HG03280 (cell line): ENCODE results near the gene HLA-DRA.

Experiments
- ATAC-seq: cut with Tn5 transposase; IDR thresholded peaks from one replicate; pipeline ENCODE4 v1.9.1; 2021; ENCODE audit warnings: mild to moderate bottlenecking, moderate library complexity; ENCODE audit not compliant: unreplicated experiment

HLA-DRA gene

DNA sequence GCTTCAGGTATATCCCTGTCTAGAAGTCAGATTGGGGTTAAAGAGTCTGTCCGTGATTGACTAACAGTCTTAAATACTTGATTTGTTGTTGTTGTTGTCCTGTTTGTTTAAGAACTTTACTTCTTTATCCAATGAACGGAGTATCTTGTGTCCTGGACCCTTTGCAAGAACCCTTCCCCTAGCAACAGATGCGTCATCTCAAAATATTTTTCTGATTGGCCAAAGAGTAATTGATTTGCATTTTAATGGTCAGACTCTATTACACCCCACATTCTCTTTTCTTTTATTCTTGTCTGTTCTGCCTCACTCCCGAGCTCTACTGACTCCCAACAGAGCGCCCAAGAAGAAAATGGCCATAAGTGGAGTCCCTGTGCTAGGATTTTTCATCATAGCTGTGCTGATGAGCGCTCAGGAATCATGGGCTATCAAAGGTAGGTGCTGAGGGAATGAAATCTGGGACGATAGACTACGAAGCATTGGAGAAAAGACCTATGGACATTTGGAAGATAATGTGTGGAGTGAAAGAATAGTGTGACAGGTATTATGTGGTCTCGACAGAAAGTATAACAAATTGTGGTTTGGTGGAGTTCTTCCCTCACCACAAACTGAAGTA lies at the start of gene HLA-DRA:
Gene HLA-DRA (plus strand): TSS at position 286 of the 613 bp plus-strand sequence. CDS start 64 bp downstream, at position 350.
- peak; percentile 71 for ATAC-seq

- ATAC-seq = no peak
These were observed 48.2 kb upstream of the HLA-DRA start for GRCh38 chr6:32391505-32391904.

DNA sequence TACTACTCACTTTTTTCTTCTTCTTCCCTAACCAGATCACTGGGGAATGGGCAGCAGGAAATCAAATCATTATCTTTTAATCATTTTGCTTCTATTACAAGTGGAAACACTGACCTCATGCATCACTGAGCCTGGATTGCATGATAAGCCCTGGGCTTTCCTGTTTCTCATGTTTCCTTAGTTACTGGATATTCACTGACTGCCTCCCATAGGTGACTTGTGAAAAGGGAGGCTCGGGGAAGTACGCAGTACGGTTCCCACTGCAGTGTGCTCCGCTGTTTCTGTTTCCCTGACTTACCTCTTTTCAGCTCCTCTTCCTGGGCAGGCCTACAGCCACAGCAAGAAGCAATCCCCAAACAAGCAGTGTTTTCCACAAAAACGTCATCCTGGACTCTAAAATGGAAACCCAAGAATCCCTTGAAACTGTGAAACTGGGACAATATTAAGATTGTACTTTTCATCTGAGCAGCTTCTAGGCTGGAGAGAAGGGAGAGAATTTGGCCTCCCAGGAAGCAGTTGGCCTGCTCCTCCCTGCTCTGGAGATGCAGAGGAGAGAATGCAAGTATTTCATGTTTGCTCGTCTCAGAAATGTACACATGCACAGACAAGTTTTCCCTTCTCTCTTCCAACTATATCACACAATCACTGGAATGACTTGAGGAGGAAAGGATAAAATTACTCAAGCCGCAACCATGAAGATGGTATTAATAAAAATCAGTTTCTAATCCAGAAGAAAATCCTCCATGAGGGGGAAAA lies 45.8 kb upstream of the HLA-DRA start:
- ATAC-seq = no peak

DNA sequence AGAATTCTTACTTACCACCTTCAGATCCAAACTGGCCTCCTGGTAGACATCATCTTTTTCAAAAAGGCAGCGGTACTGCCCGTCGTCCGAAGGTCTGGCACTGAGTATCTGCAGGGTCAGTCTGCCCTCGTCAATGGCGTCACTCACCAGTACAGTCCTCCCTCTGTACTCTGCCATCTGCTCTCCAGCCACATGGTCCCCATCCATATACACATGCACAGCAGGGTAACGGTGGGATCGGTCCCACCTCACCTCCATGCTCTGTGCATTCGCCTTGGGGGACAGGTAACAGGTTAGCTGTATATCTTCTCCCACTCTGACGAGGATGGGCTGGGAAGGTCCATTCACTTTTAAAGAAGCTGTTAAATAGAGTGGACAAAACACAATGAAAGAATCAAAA lies 43.7 kb upstream of the HLA-DRA start:
- no peak for ATAC-seq

- peak; percentile 82 for ATAC-seq
These were observed 42.3 kb upstream of the HLA-DRA start for GRCh38 chr6:32397252-32397920.

GRCh38 chr6:32401284-32401963 lies 38.3 kb upstream of the HLA-DRA start:
- no peak for ATAC-seq

DNA sequence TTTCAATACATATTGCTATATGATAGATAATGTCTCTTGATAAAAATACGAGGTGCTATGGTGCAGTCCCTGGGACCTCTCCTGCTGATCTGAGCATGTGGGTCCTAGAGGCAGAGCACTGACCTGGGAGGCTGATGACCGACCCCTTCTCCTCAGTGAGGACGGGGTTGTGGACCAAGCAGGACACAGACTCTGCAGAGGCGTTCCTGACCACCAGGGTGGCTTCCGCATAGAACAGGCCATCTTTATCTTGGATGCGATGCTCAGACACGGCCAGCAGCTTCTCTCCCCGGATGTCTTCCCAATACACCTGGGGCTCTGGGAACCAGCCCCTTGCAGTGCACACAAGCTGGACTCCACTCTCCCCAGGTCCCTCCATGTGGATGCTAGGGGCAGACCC lies 36.9 kb upstream of the HLA-DRA start:
- no peak for ATAC-seq

DNA sequence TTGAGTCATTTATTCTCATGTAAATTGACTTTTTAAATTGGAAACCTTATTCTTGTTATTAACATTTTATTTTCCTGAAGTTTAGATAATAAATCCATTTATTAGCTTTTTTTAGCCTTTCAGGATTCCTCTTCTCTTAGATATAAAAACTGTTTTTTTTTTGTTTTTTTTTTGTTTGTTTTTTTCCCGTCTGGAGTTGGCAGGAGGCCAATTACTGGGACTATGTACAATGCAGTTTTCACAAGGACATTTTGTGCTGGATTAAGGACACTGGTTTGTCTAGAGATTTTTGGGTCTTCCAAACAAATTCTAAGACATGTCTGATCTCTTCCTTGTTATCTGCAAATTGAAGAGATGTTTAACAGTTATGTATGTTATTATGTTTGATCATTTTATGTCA lies 34.0 kb upstream of the HLA-DRA start:
- no peak for ATAC-seq

- ATAC-seq = no peak
These were observed 33.5 kb upstream of the HLA-DRA start for GRCh38 chr6:32406197-32406596.

DNA sequence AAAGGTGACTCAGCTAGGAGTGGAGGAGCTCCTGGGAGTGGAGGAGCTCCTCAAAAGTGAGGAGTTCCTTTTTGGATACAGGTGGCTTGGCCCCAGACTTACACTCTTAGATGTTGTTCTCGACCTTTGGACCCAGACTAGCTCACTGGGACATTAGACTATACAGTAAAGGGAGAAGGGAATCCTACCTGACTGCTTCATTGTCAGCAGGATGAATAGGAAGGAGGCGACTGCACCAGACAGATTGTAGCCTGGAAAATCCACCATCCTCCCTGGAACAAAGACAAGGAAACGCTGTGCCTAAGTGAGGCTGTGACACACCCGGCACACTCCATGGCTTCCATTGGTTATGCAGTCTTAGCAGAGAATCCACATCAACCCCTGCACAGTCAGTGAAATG lies 32.8 kb upstream of the HLA-DRA start, which contains the start of gene BTNL2:
Gene BTNL2 (minus strand): TSS at position 325 of the 400 bp plus-strand sequence. CDS start 58 bp downstream, at position 267.
- no peak for ATAC-seq

DNA sequence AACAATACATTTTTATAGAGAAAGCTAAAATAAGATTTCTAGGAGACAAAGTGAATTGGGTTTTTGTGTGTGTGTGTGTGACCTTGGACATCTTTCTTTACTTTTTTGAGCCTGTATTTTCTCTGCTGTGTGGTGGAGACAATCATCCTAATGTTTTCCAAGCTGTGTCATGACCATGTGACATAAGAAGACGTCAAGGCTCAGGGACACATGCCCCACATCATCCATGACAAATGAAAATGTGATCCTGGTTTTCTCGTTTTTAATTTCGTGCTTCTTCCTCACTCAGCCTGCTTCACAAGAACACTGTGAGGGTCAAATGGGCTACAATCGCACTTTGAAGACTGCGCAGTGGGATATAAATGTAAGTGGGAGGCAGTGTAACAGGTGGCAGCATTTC lies 28.8 kb upstream of the HLA-DRA start:
- ATAC-seq = no peak

GRCh38 chr6:32411566-32412327 lies 27.9 kb upstream of the HLA-DRA start:
- ATAC-seq = no peak

DNA sequence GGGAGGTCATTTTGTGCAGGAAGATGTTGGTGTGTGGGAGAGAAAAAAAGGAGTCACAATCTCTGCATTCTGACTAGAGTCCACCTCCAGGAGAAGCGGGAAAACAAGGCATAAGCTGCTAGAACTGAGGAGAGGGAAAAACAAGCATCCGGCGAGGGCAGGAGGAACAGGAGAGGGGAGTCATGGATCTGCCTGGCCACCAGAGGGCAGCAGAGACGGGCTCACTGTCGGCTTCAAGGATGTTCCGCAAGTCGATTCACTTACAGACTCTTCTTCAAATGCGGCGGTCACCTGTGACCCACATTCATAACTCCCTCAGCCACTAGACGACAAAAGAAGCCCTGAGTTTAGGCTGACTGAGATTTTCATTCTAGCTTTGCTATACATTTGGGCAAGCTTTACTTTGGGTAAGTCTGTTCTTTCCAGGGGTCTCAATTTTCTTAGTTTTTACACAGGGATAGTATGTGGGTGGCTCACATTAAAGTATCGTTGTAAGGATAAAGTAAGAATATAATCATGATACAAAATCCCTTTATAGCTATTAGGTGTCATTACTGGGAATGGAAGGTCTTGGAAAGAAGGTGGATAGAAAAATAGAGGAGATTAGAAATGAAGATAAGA lies 26.1 kb upstream of the HLA-DRA start:
- peak; percentile 65 for ATAC-seq

DNA sequence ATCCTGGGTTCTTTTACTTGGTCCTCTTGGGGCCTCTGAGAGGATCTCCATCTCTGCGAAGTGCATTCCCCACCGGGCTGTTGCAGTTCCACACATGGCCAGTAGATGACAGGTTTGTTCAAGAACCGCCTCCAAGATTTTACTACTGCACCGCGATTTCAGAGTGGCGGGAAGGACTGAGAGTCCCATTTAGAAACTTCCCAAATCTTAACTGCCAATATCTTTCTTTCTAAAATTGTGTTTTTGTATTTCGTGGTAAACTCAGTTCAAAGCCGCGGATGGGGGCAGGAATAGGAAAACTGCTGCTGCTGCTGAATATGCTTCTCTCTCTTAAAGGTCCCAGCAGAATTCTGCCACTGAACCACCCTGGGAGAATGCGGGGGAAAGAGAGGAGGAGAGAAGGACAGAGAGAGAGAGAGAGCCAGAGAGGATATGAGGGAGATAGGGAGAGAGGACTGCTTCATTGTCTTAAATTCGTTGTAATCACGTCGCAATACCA lies 24.1 kb upstream of the HLA-DRA start:
- ATAC-seq = peak; percentile 50

GRCh38 chr6:32416036-32416435 lies 23.7 kb upstream of the HLA-DRA start:
- no peak for ATAC-seq

DNA sequence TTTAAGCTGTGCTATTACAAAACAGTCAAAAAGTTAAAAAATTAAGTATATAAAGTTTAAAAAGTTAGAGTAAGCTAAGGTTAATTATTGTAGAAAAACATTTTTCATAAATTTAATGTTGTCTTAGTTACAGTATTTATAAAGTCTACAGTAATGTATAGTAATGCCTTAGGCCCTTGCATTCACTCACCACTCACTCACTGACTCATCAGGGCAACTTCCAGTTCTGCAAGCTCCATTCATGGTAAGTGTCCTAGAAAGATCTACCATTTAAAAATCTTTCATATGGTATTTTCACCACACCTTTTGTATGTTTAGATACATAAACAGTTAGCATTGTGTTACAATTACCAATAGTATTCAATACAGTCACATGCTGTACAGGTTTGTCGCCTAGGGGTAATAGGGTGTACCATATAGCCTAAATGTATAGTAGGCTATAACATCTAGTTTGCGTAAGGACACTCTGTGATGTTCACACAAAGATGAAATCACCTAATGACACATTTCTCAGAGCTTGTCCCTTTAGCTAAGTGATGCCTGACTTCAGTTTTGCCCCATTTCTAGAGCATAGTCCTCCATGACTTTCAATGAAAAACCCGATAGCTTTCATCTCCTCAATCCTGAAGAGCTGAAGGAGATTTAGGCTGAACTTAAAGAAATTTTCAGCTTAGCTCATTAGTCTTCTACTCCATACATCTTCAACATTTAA lies 14.9 kb upstream of the HLA-DRA start:
- ATAC-seq = no peak

- ATAC-seq = no peak
These were observed 13.3 kb upstream of the HLA-DRA start for GRCh38 chr6:32426338-32426737.

DNA sequence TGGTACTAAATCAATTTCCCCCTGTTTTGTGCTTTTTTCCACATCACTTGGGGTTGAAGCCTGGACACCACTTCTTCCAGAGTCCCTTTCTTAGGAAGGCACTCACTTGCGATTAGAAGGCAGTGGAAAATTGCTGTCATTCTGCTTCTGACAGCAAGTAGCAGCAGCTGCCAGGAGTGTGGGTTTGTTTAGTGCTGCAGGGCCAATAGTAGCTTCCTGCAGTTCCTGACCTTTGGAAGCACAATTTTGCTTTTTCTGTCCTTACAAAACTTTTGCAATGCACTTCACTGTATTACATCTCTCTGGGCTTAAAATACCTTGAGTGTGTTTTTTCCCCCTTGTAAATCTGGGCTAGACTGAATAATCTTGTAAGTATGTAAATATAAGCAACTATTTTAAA lies 12.5 kb upstream of the HLA-DRA start:
- no peak for ATAC-seq

DNA sequence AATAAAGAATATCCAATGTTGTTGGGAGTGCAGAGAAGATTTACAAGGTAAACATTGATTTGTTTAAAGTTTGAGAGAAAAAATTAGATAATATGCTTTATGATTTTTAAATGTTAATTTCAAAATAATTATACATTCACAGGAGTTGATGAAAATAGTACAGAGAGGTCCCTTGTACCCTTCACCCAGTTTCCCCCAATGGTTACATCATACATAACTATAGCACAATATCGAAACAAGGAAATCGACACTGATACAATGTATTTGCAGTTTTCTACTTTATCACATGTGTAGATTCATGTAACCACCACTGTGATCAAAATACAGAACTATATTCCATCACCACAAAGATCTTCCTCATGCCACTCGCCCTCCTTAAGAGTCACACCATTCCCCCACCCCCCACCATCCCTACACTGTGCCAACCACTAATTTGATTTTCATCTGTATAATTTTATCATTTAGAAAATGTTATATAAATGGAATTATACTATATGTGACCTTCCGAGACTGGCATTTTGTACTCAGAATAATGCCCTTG lies 11.7 kb upstream of the HLA-DRA start:
- no peak for ATAC-seq
